GM21367 (cell line): Measurements from ENCODE around the gene SPRYD4.
A peak's percentile ranks its signal among the peaks of the same experiment; 100 is the strongest.
"Not testable (repeated sequence)": the region's sequence is repeated elsewhere in the genome, so short reads cannot be mapped to it uniquely, and the experiment has no call there.

Experiments used
- ATAC-seq: cut with Tn5 transposase; IDR thresholded peaks from one replicate; pipeline ENCODE4 v1.9.1; 2021; ENCODE audit not compliant: unreplicated experiment

The SPRYD4 gene

GRCh38 chr12:56468216-56469006 is at the start of gene SPRYD4:
SPRYD4 (plus strand) TSS chr12:56468578; CDS start chr12:56468592, 14 bp downstream.
- peak; percentile 83 for ATAC-seq

- ATAC-seq, result no peak
Measured at GRCh38 chr12:56420411-56420810, 48.0 kb upstream of the SPRYD4 start.

- no peak for ATAC-seq
Measured at GRCh38 chr12:56425193-56425592, 43.2 kb upstream of the SPRYD4 start.

GRCh38 chr12:56425940-56426438 is 42.4 kb upstream of the SPRYD4 start:
- ATAC-seq, result no peak

DNA sequence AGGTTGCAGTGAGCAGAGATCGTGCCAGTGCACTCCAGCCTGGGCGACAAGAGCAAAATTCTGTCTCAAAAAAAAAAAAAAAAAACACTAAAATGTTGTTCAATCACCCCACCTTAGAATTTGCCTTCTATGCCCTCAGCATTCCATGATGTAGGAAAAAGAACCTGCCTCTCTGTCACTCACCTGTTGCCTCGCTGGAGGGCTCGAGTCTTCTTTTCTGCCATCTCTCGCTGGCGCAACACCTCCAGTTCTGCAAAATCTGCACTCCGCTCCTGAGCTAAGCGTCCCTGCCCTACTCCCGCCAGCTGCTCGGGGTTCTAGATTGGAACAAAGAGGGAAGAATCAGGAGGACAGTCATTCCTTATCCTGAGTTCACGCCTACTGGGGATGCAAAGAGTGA is 37.1 kb upstream of the SPRYD4 start:
- ATAC-seq, result no peak

DNA sequence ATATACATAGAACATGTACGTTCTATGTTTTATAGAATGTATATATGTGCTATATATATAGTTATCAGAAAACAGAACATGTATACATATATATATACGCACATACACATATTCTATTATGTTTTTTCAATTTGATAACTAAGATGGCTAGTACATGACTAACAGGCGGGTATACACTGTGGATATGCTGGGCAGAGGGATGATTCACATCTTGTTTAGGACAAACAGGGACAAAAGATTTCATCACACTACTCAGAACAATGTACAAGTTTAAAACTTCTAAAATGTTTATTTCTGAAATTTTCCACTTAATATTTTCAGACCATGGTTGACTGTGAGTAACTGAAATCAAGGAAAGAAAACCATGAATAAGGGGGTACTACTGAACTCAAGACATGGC is 36.5 kb upstream of the SPRYD4 start:
- ATAC-seq, result no peak

DNA sequence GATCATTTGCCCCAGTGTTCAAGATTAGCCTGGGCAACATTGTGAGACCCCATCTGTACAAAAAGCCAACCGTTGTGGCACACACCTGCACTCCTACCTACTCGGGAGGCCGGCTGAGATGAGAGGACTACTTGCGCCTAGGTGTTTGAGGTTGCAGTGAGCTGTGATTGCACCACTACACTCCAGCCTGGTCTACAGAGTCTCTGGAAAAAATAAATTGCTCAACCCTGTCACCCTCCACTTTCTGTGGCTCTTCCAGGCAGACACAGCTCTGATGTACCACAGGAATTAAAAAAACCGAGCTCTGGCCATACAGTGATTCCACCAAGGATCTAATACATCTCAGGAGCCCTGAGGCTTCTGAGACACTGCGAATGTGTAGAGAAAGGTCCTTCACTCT is 33.5 kb upstream of the SPRYD4 start:
- no peak for ATAC-seq

DNA sequence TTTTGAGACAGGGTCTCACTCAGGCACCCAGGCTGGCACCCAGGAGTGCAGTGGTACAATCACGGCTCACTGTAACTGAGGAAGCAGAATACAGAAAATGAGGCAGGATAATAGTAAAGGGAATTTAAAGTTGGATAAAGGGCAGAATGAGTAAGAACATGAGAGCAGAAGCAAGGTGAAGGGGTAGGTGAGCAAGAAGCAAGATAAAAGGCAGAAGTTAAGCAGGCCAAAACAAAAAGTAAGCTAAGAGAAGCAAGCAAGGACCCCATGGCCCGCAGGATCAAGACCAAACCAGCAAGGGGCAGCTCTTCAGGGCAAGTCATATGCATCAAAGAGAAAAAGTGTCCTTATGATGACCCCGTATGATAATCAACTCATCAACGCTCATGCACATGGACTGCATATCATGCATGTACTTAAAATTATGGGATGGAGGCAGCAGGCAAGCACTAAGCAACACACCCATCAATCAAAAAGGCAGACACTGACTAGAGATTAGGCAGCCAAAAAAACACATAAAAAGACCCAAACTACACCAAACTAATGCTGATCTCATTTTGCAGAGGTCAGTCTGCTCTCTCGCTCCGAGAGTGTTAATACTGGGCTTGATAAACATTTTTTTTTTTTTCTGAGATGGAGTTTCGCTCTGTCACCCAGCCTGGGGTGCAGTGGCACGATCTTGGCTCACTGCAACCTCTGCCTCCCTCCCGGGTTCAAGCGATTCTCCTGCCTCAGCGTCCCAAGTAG is 30.8 kb upstream of the SPRYD4 start:
- no peak for ATAC-seq

DNA sequence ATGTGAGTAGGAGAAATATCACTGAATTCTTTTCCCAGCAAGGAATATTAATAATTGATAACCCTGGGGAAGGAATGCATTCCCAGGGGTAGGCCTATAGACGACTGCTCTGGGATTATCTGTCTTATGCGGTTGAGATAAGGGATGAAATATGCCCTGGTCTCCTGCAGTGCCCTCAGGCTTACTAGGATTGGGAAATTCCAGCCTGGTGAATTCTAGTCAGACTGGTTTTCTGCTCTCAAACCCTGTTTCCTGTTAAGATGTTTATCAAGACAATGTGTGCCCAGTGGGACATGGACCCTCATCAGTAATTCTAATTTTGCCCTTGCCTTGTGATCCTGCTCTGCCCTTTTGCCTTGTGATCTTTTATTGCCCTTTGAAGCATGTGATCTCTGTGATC is 25.2 kb upstream of the SPRYD4 start:
- not testable (repeated sequence) for ATAC-seq

DNA sequence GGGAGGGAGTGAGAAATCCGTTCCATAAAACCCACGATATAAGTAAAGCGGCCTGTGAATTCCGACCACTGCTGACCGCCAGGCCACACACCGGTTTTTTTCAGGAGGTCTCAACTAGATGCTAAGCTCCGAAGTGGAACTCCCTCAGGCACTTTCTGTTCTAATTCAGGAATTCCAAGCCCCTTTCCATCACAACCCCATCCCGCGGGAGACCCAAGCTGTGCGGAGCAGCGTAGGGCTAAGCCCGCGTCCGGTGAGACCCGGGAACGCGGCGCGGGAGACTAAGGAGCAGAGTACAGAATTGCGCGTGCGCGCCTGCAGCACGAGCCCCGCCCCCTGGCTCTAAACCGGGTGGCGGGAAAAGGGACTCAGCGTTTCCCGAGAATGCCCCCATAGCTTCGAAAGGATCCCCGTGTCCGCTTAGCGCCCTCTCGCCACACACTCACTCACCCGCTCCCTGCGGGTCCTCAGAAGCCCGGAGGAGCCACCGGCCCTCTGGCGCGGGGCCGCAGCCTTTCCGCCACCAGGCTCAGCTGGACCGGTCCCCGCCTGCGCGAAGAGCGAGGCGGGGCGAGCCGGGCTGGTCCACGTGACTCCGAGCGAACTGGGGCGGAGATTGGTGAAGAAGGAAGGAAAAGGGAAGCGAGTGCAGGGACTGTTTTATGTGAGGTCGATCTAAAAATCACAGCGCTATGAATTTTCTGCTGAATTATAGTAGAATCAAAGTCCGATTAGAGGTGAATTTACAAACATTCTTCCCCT is 19.3 kb upstream of the SPRYD4 start, which contains the start of gene TIMELESS:
TSS of gene TIMELESS (minus strand) at position 567 of the 762 bp plus-strand sequence. CDS start 15,256 bp downstream, outside the sequence.
- peak; percentile 79 for ATAC-seq

DNA sequence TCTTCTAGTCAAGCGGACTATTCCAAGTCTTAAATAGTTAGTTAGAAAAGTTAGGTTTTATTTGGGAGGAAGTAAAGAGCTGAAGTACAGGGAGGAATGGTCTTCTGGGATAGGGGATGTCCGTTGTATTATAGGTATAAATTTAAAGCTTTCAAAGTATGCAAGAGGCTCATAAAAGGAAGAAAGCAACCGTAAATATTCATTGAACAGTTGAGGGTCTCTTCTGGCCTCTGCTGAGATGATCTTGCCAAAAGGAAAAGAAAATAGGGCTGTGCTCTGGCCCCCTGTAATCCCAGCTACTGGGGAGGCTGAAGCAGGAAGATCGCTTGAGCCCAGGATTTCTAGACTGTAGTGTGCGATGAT is 18.8 kb upstream of the SPRYD4 start:
- no peak for ATAC-seq

GRCh38 chr12:56450241-56450640 is 18.1 kb upstream of the SPRYD4 start:
- ATAC-seq, result no peak

DNA sequence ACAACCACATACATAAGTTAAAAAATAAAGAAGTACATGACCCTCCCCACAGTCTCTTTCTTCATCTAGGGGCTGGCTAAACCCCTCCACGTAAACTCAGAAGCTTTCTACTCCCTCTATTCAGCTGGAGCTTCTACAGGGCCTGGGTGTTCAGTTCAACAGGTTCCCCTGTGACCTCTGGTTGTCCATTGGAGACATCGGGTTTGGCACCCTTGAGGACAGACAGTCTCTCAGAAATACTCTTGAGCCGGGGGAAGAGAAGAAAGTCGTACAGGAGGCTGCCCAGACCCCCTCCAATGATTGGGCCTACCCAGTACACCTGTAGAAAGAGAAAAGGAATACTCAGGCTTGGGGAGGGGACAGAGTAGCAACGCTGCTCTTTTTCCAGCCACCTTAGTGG is 17.2 kb upstream of the SPRYD4 start:
- ATAC-seq, result no peak

DNA sequence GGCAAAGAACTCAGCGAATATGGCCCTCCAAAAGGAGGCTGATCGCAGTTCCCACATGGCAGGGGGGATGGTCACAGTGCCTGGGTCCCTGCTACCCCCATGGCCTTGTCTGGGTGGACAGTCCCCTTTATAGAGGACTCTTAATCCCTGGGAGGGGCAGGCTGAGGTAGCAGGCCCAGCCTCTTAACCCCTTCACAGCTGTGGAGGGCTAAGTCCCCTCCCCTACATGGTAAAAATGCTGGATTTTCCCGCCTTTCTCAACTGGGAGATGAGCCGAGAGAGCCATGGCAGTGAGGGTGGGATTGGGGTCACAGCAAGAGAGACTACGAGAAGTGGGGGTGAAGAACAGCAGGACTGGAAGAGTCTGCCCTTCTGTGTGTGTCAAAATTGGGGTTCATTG is 13.8 kb upstream of the SPRYD4 start, which contains the start of gene MIP:
TSS of gene MIP (minus strand) at position 101 of the 400 bp plus-strand sequence. CDS start at position 57, 44 bp downstream.
- no peak for ATAC-seq

DNA sequence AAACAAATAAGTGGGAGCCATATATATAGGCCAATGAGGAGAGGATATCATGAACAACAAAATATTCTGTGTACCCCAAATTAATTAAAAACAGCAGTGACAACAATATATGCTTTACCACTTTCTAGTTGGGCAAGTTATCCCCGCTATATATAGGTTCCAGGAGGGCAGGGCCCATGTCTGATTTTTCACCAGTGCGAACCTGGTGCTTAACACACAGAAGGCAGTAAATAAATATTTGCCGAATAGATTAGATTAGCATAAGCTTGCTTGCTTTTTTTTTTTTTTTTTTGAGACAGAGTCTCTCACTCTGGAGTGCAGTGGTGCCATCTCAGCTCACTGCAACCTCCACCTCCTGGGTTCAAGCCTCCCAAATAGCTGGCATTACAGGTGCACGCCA is 10.6 kb upstream of the SPRYD4 start:
- ATAC-seq, result no peak

DNA sequence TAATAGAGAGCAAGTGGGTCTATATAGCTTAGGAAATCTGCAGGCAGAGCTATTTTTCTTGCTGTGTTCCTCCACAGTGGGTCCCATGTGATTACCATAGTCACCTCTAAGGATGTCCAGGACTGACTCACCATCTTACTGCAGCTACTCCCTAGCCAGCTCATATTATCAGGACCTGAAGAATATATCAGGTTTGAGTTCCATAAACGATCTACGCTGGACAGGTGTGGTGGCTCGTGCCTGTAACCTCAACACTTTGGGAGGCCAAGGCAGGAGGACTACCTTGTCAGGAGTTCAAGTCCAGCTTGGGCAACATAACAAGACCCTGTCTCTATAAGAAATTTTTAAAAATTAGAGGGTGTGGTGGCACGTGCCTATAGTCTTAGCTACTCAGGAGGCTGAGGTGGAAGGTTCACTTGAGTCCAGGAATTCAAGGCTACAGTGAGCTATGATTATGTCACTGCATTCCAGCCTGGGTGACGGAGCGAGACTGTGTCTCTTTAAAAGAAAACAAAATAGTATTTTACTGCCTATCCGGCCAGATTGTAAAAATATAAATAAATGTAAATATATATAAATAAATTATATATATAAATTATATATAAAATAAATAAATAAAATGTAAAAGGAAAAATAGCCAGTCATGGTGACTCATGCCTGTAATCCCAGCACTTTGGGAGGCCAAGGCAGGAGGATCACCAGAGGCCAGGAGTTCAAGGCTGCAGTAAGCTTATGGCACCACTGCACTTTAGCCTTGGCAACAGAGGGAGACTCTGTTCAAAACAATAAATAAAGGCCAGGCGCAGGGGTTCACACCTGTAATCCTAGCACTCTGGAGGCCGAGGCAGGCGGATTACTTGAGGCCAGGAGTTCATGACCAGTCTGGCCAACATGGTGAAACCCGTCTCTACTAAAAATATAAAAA is 6.9 kb upstream of the SPRYD4 start:
- no peak for ATAC-seq

- no peak for ATAC-seq
Measured at GRCh38 chr12:56462565-56462964, 5.8 kb upstream of the SPRYD4 start.

- no peak for ATAC-seq
Measured at GRCh38 chr12:56469007-56469930, 891 bp downstream of the SPRYD4 start.

- ATAC-seq, result no peak
Measured at GRCh38 chr12:56474389-56474788, 6.0 kb downstream of the SPRYD4 start.
